ENCODE data around the gene IFT122.

IFT122 gene

GRCh38 chr3:129522953-129523352, 82.9 kb downstream of the IFT122 start:
- no peak overlapping the region for H3K27ac ChIP-seq
- TF ChIP-seq, protein P1, sequence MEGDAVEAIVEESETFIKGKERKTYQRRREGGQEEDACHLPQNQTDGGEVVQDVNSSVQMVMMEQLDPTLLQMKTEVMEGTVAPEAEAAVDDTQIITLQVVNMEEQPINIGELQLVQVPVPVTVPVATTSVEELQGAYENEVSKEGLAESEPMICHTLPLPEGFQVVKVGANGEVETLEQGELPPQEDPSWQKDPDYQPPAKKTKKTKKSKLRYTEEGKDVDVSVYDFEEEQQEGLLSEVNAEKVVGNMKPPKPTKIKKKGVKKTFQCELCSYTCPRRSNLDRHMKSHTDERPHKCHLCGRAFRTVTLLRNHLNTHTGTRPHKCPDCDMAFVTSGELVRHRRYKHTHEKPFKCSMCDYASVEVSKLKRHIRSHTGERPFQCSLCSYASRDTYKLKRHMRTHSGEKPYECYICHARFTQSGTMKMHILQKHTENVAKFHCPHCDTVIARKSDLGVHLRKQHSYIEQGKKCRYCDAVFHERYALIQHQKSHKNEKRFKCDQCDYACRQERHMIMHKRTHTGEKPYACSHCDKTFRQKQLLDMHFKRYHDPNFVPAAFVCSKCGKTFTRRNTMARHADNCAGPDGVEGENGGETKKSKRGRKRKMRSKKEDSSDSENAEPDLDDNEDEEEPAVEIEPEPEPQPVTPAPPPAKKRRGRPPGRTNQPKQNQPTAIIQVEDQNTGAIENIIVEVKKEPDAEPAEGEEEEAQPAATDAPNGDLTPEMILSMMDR (conservative IDR thresholded peaks at IDR 0.05): no peak

DNA sequence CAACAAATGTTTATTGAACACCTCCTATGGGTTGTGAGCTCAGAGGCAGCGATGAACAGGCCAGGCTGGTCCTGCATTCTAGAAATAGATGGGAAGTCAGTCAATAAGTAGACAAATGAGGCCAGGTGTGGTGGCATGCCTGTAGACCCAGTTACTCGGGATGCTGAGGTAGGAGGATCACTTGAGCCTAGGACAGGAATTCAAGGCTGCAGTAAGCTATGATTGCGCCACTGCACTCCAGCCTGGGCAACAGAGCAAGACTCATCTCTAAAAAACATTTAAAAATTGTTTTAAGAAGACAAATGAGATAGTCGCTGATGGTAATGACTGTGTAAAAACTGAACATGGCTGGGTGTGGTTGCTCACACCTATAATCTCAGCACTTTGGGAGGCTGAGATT, 84.1 kb downstream of the IFT122 start:
- no peak overlapping the region for H3K27ac ChIP-seq
- TF ChIP-seq, protein P1 (conservative IDR thresholded peaks at IDR 0.05): no peak

DNA sequence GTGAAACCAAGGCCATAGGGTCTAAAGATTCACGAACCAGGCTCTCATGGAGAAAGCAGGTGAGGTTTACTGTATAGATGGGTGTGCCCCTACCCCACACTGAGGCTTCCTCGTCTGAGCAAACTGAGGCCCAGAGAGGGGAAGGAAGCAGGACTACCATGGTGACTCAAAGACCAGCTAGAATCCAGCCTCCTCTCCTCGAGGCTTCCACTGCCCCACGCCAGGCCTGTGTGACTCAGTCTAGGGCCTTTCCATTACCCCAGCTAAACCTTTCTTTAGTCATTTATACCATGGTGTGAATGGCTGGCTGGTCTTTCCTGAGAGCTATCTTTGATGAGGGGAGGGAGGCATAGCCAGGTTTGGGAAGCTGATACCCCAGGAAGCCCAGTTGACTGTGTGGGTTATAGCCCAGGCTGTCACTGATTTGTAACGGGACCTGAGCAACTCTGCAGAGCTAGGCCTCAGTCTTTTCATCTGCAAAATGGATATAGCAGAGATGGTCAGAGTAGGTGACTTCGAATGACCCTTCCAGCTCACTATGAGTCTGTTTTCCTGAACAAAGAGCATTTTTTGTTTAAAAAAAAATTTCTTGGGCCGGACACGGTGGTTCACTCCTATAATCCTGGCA, 85.4 kb downstream of the IFT122 start:
- TF ChIP-seq, protein P1 (conservative IDR thresholded peaks at IDR 0.05): no peak
- no peak overlapping the region for H3K27ac ChIP-seq

DNA sequence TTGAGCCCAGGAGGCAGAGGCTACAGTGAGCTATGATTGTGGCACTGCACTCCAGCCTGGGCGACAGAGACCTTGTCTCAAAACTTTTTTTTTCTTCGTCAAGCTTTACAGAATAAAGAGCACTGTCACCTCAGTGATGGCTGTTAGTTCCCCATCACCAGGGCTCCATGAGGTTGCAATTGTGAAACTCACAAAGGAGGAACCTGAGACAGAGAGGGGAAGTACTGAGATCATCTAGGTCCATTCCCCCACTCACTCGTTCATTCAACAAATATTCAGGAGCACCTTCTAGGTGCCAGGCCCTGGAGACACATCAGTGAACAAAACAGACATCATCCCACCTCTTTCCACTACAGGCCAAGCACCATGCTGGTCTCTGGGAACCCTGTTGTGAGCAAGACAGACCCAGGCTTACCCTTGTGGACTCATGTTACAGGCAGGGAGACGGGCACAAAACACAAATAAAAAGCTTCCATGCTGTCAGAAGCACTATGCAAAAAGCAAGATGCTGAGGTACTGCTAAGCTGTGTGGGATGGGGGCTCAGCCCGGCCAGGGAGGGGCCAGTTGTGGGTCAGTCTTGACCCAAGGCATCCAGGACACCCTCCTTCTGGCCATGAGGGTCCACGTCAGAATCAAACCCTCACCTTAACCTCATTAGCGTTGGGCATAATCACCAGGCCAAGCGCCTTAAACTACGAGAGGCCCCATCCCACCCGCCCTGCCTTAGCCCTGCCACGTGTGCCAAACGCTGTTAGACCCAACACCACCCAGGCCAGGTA, 86.3 kb downstream of the IFT122 start:
- H3K27ac ChIP-seq: no peak overlapping the region
- TF ChIP-seq, protein P1 (conservative IDR thresholded peaks at IDR 0.05): no peak

GRCh38 chr3:129527262-129527661, 87.2 kb downstream of the IFT122 start:
- no peak overlapping the region for H3K27ac ChIP-seq
- TF ChIP-seq, protein P1 (conservative IDR thresholded peaks at IDR 0.05): no peak

- no peak within 1 kb of the TSS for H3K27ac ChIP-seq
- TF ChIP-seq, protein P1 (conservative IDR thresholded peaks at IDR 0.05): no peak
Observed at GRCh38 chr3:129528589-129529100, 88.6 kb downstream of the IFT122 start, which contains the start of gene RHO. TSS of gene RHO (plus strand) at chr3:129528639. CDS start at chr3:129528734, 95 bp downstream.

- no peak overlapping the region for H3K27ac ChIP-seq
- TF ChIP-seq, protein P1 (conservative IDR thresholded peaks at IDR 0.05): no peak
Observed at GRCh38 chr3:129529436-129530210, 89.6 kb downstream of the IFT122 start.

Measured in VCaP (cell line).